Left forelimb (tissue), 1 donor: ENCODE results near the gene GLYATL3.

Experiments
- DNase-seq: peaks from one replicate; pipeline ENCODE4 v3.0.0-alpha.2; 2018; ENCODE audit warnings: low spot score

Gene GLYATL3

GRCh38 chr6:49514571-49515484, 15.1 kb downstream of the GLYATL3 start:
- no peak for DNase-seq

- no peak for DNase-seq
Measured at GRCh38 chr6:49515485-49516146, 15.9 kb downstream of the GLYATL3 start.

GRCh38 chr6:49516147-49516505, 16.4 kb downstream of the GLYATL3 start:
- DNase-seq, result no peak

- DNase-seq, result no peak
Measured at GRCh38 chr6:49517919-49518318, 18.2 kb downstream of the GLYATL3 start.

- no peak for DNase-seq
Measured at GRCh38 chr6:49519660-49520059, 19.9 kb downstream of the GLYATL3 start.

GRCh38 chr6:49522710-49523593, 23.2 kb downstream of the GLYATL3 start:
- no peak for DNase-seq

- no peak for DNase-seq
Measured at GRCh38 chr6:49523901-49524300, 24.2 kb downstream of the GLYATL3 start.

GRCh38 chr6:49524541-49524940, 24.8 kb downstream of the GLYATL3 start:
- DNase-seq, result no peak

- no peak for DNase-seq
Measured at GRCh38 chr6:49526598-49526997, 26.9 kb downstream of the GLYATL3 start.

- no peak for DNase-seq
Measured at GRCh38 chr6:49527320-49527719, 27.6 kb downstream of the GLYATL3 start.

GRCh38 chr6:49528571-49528970, 28.8 kb downstream of the GLYATL3 start:
- no peak for DNase-seq

- DNase-seq, result no peak
Measured at GRCh38 chr6:49530141-49530776, 30.5 kb downstream of the GLYATL3 start.

- no peak for DNase-seq
Measured at GRCh38 chr6:49531774-49532569, 32.2 kb downstream of the GLYATL3 start.

- no peak for DNase-seq
Measured at GRCh38 chr6:49535795-49536194, 36.1 kb downstream of the GLYATL3 start.

GRCh38 chr6:49539102-49539501, 39.4 kb downstream of the GLYATL3 start:
- no peak for DNase-seq

- no peak for DNase-seq
Measured at GRCh38 chr6:49540614-49541013, 40.9 kb downstream of the GLYATL3 start.

- DNase-seq, result no peak
Measured at GRCh38 chr6:49541210-49541724, 41.5 kb downstream of the GLYATL3 start.

- no peak for DNase-seq
Measured at GRCh38 chr6:49541936-49542335, 42.2 kb downstream of the GLYATL3 start.

GRCh38 chr6:49543087-49543858, 43.5 kb downstream of the GLYATL3 start:
- no peak for DNase-seq

- no peak for DNase-seq
Measured at GRCh38 chr6:49546331-49546730, 46.6 kb downstream of the GLYATL3 start.
